ENCODE measurements around the gene TSPAN16.
"Not testable (repeated sequence)": the region's sequence is repeated elsewhere in the genome, so short reads cannot be mapped to it uniquely, and the experiment has no call there.

Gene TSPAN16

GRCh38 chr19:11345122-11345803 lies 49.3 kb downstream of the TSPAN16 start:
- no peak for DNase-seq (ENCODE audit: low spot score)

- peak; percentile 98 for DNase-seq (ENCODE audit: low spot score)
Observed at GRCh38 chr19:11346104-11346940, 50.4 kb downstream of the TSPAN16 start, which contains the start of the genes CCDC159 and TMEM205. TSS of gene CCDC159 (plus strand) at chr19:11346519. CDS start at chr19:11346607, 88 bp downstream. TSS of gene TMEM205 (minus strand) at chr19:11346268. CDS start at chr19:11345619, 649 bp downstream.

GRCh38 chr19:11347546-11348039 lies 51.6 kb downstream of the TSPAN16 start:
- DNase-seq (ENCODE audit: low spot score) = no peak

- no peak for DNase-seq (ENCODE audit: low spot score)
Observed at GRCh38 chr19:11349171-11349570, 53.2 kb downstream of the TSPAN16 start.

GRCh38 chr19:11354102-11354501 lies 58.1 kb downstream of the TSPAN16 start:
- not testable (repeated sequence) for DNase-seq (ENCODE audit: low spot score)

- DNase-seq (ENCODE audit: low spot score) = peak; percentile 87
Observed at GRCh38 chr19:11355160-11356073, 59.5 kb downstream of the TSPAN16 start, which contains the start of gene PLPPR2. TSS of gene PLPPR2 (plus strand) at chr19:11355432. CDS start at chr19:11357674, 2,242 bp downstream.

- no peak for DNase-seq (ENCODE audit: low spot score)
Observed at GRCh38 chr19:11356074-11356397, 60.1 kb downstream of the TSPAN16 start.

- DNase-seq (ENCODE audit: low spot score) = no peak
Observed at GRCh38 chr19:11356676-11357550, 61.0 kb downstream of the TSPAN16 start.

- no peak for DNase-seq (ENCODE audit: low spot score)
Observed at GRCh38 chr19:11359421-11359820, 63.5 kb downstream of the TSPAN16 start.

GRCh38 chr19:11361037-11361770 lies 65.2 kb downstream of the TSPAN16 start:
- DNase-seq (ENCODE audit: low spot score) = no peak

GRCh38 chr19:11361771-11362731 lies 66.1 kb downstream of the TSPAN16 start:
- DNase-seq (ENCODE audit: low spot score) = no peak

- DNase-seq (ENCODE audit: low spot score) = no peak
Observed at GRCh38 chr19:11363881-11364280, 67.9 kb downstream of the TSPAN16 start.

GRCh38 chr19:11364296-11364904 lies 68.4 kb downstream of the TSPAN16 start:
- no peak for DNase-seq (ENCODE audit: low spot score)

GRCh38 chr19:11364935-11365334 lies 69.0 kb downstream of the TSPAN16 start:
- DNase-seq (ENCODE audit: low spot score) = no peak

Data from SK-N-DZ (cell line).